Right atrium auricular region (tissue), 2 donors: ENCODE measurements around the gene GNG7. TPM values are rescaled to one million over a fixed set of nuclear protein-coding genes. Genes with fewer than 3 reads are reported as not detected.
"Not testable (repeated sequence)": the region's sequence is repeated elsewhere in the genome, so short reads cannot be mapped to it uniquely, and the experiment has no call there.

ENCODE experiments used
- DNase-seq: peaks from one replicate; pipeline ENCODE4 v3.0.0-alpha.2; 2019; ENCODE audit warnings: low spot score
- H3K27ac ChIP-seq, 2 donors: fragments of 200-600 bp; sonication (generic); 1 replicate in 1 of 2; 2 replicates in 1 of 2; pipeline ENCODE4 v1.5.1; 2016 to 2019
- H3K27me3 ChIP-seq, 2 donors: fragments of 200-600 bp; sonication (generic); one replicate each; pipeline versions ENCODE4 v1.5.1 to v1.6.0; 2017 to 2019
- H3K36me3 ChIP-seq: fragments of 200-600 bp; sonication (generic); one replicate; pipeline ENCODE4 v1.5.1; 2016
- H3K4me1 ChIP-seq, 2 donors: fragments of 200-600 bp; sonication (generic); one replicate each; pipeline versions ENCODE4 v1.5.1 to v1.6.0; 2017 to 2019
- H3K4me3 ChIP-seq, 2 donors: fragments of 200-600 bp; sonication (generic); 1 replicate in 1 of 2; 2 replicates in 1 of 2; pipeline ENCODE4 v1.5.1; 2017 to 2019; ENCODE audit warnings: mild to moderate bottlenecking in 1 of 2, moderate library complexity in 1 of 2
- H3K9me3 ChIP-seq, 2 donors: fragments of 200-600 bp; sonication (generic); one replicate each; pipeline ENCODE4 v1.5.1; 2019
- total RNA-seq, 2 donors: library from RNA; depleted of rRNA; stranded (reverse); fragments of >200 nt; gene quantifications; one replicate each; pipeline ENCODE4 v1.1.0, GENCODE V29; 2016
- TF ChIP-seq, protein P1 (sequence below), 2 donors: fragments of 200-600 bp; sonication (generic); IDR thresholded peaks; one replicate each; pipeline ENCODE4 v1.5.1; 2019; ENCODE audit warnings: antibody characterized with exemption in 2 of 2

GNG7 gene
- total RNA-seq, 2 donors from 2014 or later = 18.0 to 22.8 TPM

DNA sequence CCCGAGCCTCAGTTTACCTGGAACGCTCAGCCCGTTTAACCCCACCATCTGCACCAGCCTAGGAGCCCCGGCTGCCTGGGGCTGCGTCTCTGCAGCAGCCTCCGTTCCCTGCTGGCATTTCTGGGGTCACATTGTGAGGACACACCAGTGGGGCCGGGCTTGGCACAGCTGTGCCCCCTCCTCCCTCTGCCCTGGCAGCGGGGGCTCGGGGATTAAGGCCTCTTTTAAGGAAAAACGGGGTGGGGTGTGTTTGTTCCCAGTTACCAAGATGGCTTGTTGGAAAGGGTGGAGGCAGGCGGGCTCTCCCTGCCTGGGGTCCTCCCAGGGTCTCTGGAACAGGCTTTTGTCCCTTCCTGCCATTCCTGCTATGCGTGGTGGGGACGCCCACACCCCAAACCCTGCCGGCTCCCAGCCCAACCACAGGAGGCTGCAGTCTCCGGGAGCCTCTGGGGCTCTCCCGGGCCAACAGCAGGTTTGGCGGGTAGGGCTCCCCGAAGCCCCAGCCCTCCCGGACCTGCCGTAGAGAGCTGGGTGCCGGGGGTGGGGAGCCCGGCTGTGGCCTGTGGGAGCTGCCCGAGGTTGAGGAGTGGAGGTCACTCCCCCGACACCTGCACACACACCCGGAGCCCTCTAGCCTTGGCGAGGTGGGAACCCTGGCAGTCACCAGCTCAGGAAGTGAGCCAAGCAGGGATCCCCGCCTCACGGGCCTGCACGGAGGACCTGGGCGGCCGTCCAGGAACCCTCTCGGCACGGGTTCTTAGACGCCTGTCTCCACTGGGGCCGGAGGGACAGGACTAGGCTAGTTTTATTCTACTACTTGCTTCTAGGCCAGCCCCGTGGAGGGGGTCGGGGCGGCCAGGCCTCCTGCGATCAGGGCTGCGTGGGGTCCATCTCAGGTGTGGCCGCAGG lies 189.7 kb downstream of the GNG7 start:
- Histone ChIP-seq H3K9me3 (no peaks in the 10 kb centered on the region), H3K27ac (no peak overlapping the region), H3K4me3 (no peak overlapping the region), H3K36me3 (no peaks in the 10 kb centered on the region), H3K4me1 (peaks cover 0 to 11% of the 10 kb centered on the region in 2 donors), H3K27me3 (no peaks in the 10 kb centered on the region)
- DNase-seq = no peak
- TF ChIP-seq, protein P1, sequence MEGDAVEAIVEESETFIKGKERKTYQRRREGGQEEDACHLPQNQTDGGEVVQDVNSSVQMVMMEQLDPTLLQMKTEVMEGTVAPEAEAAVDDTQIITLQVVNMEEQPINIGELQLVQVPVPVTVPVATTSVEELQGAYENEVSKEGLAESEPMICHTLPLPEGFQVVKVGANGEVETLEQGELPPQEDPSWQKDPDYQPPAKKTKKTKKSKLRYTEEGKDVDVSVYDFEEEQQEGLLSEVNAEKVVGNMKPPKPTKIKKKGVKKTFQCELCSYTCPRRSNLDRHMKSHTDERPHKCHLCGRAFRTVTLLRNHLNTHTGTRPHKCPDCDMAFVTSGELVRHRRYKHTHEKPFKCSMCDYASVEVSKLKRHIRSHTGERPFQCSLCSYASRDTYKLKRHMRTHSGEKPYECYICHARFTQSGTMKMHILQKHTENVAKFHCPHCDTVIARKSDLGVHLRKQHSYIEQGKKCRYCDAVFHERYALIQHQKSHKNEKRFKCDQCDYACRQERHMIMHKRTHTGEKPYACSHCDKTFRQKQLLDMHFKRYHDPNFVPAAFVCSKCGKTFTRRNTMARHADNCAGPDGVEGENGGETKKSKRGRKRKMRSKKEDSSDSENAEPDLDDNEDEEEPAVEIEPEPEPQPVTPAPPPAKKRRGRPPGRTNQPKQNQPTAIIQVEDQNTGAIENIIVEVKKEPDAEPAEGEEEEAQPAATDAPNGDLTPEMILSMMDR (IDR thresholded peaks at IDR 0.05) = no peak

DNA sequence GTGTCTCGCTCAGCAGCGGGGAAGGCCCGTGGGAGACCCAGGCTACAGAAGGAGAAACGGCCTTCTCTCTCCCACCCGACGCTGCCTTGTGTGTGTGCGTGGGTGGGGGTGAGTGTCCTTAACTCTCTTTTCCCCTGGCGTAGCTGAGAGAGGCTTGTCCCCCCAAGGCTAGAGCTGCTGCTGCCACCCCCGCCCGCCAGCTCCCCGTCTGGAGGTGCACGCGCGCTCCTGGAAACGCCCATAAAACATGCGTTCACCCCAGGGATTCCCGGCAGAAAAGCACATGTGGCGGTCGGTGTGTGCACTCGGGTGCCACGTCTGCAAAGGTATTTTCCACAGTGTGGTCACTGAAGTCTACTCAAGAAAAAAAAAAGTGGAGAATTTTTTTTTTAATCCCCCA lies 190.5 kb downstream of the GNG7 start:
- Histone ChIP-seq H3K4me1 (peaks cover 0 to 6% of the 10 kb centered on the region in 2 donors), H3K9me3 (no peaks in the 10 kb centered on the region), H3K27ac (no peak overlapping the region), H3K27me3 (no peaks in the 10 kb centered on the region), H3K4me3 (no peak overlapping the region), H3K36me3 (no peaks in the 10 kb centered on the region)
- TF ChIP-seq, protein P1 (IDR thresholded peaks at IDR 0.05) = no peak
- no peak for DNase-seq

DNA sequence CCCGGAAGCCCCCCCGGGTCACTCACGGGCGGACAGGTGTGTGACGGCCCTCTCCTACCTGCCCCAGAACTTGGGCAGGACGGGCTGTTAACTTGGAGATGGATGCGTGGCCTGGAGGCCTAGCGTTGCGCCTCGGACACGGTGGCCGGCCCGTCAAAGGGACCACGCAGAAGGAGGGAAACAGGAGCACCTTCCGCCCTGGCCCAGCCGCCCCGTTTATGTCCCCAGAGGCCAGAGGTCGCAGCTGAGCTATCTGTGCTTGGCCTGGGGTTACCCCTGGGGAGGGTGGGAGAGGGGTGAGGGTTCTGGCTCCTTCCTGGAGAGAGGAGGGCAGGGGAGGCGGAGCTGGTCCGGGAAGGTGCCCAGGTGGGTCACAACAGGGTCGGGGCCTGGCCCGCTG lies 190.9 kb downstream of the GNG7 start:
- TF ChIP-seq, protein P1 (IDR thresholded peaks at IDR 0.05) = no peak
- peaks cover 0 to 6% of the 10 kb centered on the region in 2 donors for H3K4me1 ChIP-seq
- DNase-seq = no peak
- no peaks in the 10 kb centered on the region for H3K9me3 ChIP-seq
- no peak overlapping the region for H3K27ac ChIP-seq
- no peak overlapping the region for H3K4me3 ChIP-seq
- H3K27me3 ChIP-seq = no peaks in the 10 kb centered on the region
- no peaks in the 10 kb centered on the region for H3K36me3 ChIP-seq

DNA sequence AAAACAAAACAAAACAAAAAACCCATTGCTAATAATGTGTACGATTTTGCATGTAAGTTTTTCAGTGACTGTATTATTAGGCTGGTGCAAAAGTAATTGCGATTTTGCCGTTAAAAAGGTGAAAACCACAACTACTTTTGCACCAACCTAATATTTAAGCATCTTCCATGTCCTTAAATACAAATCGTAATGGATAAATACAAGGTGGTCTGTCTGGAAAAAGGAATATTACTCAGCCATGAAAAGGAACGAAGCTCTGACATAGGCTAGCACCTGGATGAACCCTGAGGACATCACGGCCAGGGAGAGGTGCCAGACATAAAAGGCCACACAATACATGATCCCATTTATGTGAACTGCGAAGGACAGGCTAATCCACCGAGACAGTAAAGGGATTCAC lies 193.4 kb downstream of the GNG7 start:
- Histone ChIP-seq H3K27ac (no peak overlapping the region), H3K27me3 (no peaks in the 10 kb centered on the region), H3K4me3 (no peak overlapping the region), H3K4me1 (peaks cover 0 to 6% of the 10 kb centered on the region in 2 donors), H3K9me3 (no peaks in the 10 kb centered on the region), H3K36me3 (no peaks in the 10 kb centered on the region)
- no peak for DNase-seq
- TF ChIP-seq, protein P1 (IDR thresholded peaks at IDR 0.05) = no peak

DNA sequence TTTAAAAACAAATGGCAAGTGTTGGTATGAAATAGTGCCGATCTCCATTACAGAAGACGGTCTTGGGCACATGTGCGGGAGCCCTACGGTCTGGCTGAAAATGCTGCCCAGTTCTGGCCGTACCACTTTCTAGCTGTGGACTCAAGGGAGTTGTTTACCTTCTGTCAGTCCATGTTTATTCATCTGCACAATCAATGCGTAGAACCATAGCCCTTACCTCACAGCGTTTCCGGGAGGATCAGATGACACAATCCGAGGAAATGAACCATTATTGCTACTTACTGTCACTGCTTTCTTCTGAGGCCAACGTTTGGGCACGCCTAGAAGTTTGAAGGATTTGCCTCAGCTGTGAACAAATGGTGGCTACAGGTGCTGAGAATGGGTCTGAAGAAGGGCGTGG lies 195.4 kb downstream of the GNG7 start:
- H3K36me3 ChIP-seq = no peaks in the 10 kb centered on the region
- DNase-seq = no peak
- H3K9me3 ChIP-seq = no peaks in the 10 kb centered on the region
- H3K4me3 ChIP-seq = no peak overlapping the region
- no peaks in the 10 kb centered on the region for H3K27me3 ChIP-seq
- no peaks in the 10 kb centered on the region for H3K4me1 ChIP-seq
- no peak overlapping the region for H3K27ac ChIP-seq
- TF ChIP-seq, protein P1 (IDR thresholded peaks at IDR 0.05) = no peak

DNA sequence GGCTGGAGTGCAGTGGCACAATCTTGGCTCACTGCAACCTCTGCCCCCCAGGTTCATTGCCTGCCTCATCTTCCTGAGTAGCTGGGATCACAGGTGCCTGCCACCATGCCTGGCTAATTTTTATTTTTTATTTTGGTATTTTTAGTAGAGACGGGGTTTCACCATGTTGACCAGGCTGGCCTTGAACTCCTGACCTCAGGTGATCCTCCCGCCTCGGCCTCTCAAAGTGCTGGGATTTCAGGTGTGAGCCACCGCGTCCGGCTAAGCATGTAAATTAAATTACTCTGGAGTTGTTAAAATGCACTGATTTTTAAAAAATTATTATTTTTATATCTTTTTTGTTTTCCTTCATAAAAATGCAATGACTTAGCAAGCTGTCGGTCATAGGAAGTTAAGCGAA lies 195.8 kb downstream of the GNG7 start:
- not testable (repeated sequence) for H3K4me1 ChIP-seq, H3K27ac ChIP-seq, H3K4me3 ChIP-seq, H3K36me3 ChIP-seq, H3K27me3 ChIP-seq, DNase-seq, H3K9me3 ChIP-seq
